Measurements from ENCODE around the gene TIAM2.

- peak; percentile 27 to 66 (median 51) for TF ChIP-seq CTCF (IDR thresholded peaks at IDR 0.05)
- no peak for TF ChIP-seq EP300 (IDR thresholded peaks at IDR 0.05)
Measured at GRCh38 chr6:155248008-155249001, 253.2 kb downstream of the TIAM2 start.

All from upper lobe of left lung (tissue), 4 donors.